Measurements from ENCODE around the gene WNT16.

Gene WNT16

DNA sequence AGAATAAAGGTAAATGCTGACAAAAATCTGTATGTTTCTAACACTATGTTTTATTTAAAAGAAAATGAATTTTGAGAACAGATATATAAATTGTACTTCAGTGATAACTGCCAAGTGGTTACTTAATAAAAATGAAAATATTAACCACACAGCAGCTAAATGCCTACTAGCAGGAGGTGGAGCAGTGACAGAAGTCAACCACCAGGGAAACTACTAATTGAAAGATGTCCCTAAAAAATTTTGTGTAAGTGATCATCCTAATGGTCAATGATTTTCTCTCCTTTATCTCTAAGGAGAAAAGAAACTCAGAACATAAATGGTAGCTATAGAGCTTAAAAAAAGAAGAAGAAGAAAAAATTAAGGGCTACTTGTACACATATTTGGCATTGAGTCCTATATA lies 22.9 kb downstream of the WNT16 start:
- DNase-seq: no peak

DNA sequence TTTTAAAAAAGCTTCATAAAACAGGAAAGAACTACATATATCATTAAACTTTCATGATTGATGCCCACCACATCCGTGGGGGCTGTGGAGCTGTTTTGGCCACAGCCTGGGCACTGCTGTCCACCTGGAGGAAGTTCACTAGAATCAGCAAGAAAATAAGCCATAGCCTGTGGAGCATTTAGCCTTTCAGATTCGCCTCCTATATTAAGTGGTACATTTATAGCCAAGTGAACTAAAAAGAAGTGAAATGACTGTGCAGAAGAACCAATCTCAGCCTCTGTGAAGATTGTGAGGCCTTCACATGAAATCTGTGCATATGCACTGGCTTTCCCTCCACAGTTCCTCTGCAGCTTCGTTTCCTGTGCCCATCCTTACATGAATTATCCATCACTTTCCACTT lies 23.5 kb downstream of the WNT16 start:
- no peak for DNase-seq

DNA sequence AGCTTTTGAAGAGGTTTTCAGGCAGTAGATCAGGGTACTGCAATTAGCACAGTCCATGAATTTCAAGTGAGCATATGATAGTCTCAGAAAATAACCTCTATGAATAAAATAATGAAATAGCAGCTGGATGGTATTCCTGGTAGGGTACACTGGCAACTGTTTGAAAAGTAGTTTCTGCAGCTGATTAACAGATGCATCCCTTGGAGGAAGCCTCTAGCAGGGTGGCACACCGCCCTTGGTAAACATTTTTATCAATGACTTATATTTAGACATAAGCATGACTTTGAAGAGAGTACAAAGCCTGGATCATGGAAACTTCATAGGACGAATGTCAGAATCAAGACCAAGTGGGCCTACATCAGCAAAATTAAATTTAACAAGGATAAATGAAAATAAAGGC lies 26.8 kb downstream of the WNT16 start:
- no peak for DNase-seq

DNA sequence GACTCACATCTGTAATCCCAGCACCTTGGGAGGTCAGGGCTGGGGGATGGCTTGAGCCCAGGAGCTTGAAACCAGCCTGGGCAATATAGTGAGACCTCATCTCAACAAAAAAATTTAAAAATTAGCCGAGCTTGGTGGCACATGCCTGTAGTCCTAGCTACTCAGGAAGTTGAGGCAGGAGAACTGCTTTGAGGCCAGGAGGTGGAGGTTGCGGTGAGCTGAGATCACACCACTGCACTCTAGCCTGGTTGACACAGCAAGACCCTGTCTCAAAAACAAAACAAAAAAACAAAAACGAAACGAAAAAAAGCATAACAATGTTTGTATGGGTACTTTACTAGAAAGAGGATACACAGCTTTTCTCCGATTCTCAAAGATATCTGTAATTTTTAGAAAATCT lies 31.8 kb downstream of the WNT16 start:
- DNase-seq: no peak

DNA sequence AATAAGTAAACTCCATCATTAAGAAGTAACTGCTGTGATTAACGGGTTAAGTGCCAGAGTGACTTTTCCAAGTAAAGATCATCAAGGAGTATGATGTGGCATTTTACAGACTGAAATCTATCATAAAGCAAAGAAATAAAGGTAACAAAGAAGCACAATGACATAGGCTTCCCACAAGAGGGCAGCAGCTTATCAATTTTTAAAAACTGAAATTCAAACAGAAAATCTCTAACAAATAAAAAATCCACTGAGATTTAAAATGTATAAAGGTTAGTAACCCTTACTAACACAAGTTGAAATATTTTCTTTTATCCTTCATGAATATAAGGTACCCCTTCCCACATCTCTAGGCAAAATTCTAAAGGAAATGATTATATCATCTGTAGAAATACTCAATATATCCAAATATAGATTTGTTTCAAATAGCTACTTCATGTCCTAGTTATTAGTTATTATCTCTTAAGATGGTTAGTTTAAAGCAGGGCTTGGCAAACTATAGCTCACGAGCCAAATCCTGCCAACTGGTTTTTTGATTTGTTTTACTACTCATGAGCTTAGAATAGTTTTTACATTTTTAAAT lies 38.1 kb downstream of the WNT16 start:
- DNase-seq: no peak

DNA sequence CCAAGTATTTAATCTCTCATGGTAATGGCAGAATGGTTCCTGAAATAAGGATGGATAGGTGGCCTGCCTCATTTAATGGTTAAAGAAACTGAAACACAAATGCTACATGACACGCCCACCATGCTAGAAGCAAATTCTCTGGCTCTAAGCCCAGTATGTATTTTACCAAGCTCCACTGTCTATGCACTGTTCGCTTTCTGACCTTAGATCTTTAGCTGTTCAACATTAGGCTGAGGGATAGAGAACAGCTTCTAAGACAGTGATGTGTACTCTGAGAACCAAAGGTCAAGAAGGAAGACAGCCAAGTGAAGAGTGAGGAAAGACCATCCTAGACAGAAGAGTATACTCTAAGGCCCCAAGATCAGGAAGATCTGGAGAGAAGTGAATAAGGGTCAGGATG lies 40.7 kb downstream of the WNT16 start:
- peak; percentile 30 for DNase-seq

DNA sequence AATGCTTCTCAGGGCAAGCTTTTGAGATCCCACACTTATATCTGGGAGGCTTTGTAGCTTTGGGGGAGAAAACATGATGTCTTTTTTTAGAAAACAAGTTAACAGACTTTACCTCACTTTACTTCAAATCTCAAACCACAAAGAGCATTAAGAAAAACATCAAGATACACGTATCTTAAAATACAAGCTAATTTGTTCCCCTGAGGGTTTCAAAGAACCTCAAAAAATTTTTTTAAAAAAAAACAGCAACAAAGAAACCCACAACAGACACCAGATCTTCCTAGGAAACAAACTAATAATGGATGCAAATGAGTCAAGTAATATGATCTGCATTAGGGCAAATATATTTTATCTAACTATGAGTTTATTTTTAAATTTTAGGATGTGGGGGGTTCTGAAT lies 42.6 kb downstream of the WNT16 start:
- DNase-seq: no peak

DNA sequence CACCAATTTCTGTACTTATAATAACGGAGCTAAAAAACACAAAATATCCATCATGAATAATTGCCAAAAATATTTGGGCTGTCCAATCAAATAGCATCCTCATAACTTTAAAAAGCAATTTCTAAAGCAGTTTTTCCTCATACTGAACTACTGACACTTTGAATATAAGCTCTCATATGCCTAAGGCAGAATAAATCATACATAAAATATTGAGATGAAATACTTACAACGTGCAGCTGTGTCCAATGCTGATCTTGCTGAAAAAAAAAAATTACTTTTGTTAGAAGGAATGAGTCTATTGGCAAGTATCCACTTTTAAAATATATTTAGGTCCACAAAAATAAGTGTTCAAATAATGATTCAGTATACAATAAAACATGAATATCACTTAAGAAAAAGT lies 43.1 kb downstream of the WNT16 start:
- DNase-seq: no peak

DNA sequence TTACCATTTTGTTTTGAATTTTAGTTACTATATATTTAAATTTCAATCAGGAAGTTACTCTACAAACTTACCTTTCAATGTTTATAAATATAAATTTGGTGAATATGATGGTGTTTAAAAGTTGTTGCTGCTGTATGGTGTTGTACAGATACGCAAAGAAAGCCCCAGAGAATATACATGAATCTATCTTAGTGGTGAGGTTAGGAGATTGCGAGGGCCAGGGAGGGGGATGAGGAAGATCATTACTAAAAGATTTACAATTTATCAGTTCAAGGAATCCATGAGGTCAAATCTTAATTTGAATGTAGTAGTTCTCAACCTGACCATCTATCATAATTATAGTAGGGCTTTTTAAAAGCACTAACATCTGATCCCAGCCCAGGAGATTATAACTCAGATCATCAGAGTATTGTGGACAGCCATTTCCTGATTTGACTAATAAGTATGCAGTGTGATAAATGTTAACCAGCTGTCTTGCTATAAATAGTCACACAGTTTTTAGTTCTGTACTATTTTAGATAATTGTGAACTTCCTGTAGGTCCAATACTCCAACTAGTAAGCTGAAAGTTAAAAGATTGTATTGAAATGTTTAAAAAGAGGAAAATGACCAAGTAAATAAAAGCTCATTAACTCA lies 43.7 kb downstream of the WNT16 start:
- DNase-seq: no peak

DNA sequence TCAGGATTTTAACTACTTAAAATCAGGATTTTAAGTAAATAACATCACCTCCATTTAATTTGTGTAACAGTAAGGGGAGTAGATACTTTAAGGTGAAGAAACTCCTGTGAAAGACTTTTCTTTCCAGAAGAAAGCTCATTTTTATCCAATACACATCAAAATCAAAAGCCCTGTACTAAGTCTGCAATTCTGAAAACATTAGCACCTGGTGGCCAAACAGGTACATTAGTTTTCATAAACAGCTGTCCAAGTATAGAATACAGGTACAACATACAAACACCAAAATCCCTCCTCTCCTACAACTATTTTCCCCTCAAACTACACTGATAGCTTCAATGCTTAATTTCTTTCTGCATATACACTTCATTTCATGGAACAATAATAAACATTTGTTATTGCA lies 44.4 kb downstream of the WNT16 start:
- no peak for DNase-seq

DNA sequence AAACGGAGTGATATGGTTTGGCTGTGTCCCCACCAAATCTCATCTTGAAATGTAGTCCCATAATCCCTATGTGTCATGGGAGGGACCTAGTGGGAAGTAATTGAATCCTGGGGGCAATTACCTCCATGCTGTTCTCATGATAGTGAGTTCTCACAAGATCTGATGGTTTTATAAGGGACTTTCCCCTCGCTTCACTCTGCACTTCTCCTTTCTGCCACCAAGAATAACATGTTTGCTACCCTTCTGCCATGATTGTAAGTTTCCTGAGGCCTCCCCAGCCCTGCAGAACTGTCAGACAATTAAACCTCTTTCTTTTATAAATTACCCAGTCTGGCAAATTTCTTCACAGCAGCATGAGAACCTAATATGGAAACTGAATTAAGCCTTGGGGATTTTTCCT lies 48.2 kb downstream of the WNT16 start:
- DNase-seq: no peak

DNA sequence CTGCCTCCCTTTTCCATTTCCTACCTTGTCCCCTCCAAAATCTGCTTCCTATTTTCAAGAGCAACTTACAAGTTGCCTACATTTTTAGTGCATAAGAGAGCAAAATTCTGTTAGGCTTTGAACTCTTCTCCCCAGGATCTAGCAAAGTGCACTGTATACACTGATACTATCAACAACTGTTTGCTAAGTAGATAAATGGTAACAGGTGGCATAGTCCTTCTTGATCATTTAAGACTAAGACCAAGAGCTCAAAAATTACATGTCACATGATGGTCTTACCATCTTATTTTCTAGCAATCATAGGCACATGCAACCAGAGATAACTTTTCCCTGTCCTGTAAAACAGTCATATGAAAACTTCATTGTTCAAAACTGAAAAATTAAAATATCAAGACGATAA lies 51.1 kb downstream of the WNT16 start:
- DNase-seq: no peak

DNA sequence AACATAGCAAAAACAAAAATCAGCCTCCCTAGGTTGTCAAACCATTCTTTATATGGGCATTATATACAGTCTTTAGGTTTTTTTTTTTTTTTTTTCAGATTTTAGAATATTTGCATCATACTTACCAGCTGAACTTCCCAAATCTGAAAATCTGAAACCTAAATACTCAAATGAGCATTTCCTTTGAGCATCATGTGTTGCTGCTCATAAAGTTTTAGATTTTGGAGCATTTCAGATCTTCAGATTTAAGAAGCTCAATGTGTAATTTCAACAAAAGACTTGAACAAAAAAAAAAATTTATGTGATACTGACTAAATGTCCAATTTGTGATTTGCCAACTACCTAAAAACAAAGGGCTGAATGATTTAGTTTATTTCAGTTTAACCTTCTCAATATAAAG lies 53.7 kb downstream of the WNT16 start:
- DNase-seq: no peak

DNA sequence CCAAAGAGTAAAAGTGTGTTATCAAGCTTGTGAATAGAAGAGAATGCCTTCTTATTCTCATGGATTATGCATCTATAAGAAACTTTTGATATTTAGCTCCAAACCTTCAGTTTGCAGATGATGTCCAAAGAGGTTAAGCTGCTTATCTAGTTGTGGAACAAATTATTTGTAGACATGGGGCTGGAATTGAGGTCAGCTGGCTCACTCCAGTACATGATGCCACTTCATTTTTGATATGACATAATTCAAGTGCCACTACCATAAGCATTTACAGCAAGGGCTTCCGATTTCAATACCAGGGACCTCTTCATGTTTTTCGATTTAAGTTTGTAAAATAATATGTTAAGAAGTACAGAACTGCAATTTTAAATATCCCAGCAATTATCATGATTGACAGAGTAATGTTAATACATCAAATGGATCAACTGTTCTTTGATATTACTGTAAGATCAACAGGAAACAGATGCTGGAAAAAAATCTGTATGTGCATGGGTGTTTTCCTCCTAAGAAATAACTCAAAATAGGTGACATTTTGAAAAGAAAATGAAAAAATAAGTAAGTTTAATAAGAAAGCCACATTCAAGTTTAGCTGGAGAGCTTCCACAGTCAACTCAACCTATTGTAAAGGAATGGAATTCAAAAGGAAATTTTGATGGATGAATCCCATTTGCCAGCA lies 54.6 kb downstream of the WNT16 start:
- no peak for DNase-seq

DNA sequence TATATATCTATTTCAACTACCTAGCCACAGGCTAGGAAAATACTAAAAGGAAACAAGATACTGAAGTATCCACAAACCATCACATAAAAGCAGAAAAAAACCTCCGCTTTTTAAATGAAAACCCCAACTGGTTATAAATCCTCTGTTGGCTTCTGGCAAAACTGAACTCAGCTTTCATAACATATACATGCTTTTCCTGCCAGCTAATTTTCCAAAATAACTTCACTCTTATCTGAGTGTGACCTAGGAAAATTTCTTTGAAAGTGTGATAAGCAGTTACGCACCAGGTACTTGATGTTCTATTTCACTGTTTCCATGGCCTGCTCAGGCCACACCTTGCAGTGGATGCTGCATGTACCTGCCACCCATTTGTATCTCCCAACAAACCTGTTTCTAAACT lies 55.5 kb downstream of the WNT16 start:
- DNase-seq: no peak

DNA sequence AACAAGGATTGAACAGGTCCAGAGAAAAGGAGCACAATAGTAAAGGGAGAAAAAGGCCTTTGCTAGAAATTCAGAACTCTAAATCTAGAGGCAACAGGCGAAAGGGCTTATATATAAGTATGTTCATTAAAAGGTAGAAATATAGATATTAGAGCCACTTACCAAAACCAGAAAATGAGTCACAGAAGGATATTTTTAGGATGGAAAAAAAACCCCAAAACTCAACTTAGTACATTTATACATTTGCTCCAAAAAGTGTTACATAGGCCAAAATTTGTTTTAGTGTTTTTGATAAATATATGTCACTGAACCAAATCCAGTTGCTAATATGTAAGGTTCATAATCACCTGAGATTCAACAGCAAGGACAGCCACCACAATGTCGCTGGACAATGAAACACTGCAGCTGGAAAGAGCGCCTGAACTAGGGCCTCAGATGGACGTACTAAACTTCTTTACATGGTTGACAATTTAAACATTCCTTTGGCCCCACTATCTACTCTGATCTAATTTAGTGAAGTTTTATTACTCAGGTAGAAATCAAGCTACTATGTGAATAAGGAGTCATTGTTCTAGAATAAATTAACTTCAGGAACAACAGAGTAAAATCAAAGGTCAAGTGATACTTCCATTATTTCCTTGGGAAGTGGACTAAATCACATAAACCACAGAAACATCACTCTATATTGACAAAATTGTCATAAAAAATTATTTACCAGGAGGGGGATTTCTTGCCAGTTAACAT lies 56.4 kb downstream of the WNT16 start:
- DNase-seq: no peak

DNA sequence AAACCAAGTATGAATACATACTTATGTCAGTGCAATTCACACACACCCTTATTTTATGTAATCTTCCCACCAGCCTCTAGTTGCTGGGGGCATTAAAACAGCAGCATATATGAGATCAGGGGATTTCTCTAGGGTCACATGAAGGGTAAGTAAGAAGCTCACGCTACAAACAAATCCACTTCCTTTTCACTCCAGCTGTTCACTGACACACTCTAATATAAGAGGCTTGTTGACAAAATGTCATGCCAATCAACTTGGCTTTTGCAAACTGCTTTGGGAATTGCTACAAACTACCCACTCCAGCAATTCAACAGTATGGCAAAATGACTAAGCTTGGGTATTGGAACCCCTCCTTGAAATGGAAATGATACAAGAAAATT lies 57.0 kb downstream of the WNT16 start:
- DNase-seq: no peak

DNA sequence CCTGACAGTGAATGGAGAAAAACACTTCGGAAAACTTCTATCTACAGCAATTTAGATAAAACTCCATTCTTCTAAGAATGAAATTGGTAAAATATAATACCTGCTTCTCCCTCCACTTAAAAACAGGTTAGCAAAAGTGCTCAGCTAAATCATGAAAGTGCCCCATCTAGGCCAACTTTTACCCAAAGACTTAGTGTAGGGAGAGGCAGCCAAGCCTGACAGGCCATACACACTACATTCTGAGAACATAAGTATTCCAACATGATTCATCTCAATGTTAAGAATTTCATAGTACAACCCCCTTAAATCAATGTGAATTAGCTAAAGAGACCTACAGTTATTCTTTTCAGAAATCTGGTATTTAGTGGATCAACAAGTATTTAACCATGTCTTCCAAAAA lies 60.1 kb downstream of the WNT16 start:
- no peak for DNase-seq

DNA sequence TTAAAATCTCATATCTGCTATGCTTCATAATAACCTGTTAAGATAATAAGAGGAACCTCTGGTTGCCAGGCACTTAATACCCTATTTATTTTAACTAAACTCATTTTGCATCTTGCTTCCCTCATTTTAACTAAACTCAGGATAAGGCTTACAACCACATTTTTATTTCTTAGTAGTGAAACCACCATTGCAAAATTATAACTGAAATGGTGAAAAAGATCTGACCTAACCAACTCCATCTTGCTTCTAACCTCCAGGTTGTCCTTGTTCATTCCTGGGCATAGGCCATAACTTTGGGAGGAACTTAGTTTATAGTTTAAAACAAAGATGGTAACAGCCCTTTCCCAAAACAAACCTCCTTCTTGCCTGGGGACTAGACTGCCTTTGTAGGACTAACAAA lies 61.3 kb downstream of the WNT16 start:
- no peak for DNase-seq

DNA sequence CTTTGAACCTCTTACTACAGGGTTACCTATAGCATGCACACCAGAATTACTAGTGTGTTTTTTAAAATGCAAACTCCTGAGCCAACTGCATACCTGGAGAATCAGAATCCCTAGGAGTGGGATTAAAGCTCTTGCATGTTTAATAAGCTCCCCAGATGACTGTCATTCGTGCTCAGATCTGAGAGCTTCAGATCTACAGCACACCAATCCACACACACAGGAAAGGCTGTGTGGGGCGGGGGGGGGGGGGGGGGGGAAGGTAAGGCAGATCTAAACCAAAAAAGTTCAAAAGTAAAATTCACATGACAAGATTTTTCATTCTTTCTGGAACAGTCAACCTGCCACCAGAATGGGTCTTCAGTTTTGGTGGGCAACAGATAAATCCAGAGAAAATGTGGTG lies 61.8 kb downstream of the WNT16 start:
- DNase-seq: no peak

Measured in COR-L47 (cell line).